PC-3 (cell line): ENCODE results near the gene B4GALNT4.

Experiments used
- EZH2 ChIP-seq: fragments of 300-600 bp; sonication (generic); IDR thresholded peaks from one replicate; pipeline ENCODE4 v1.6.1; 2017; ENCODE audit warnings: antibody characterized with exemption, mild to moderate bottlenecking, low read length; ENCODE audit not compliant: unreplicated experiment
- TF ChIP-seq, protein P1 (sequence below): fragments of 300-600 bp; sonication (generic); conservative IDR thresholded peaks from 2 replicates; pipeline ENCODE4 v1.5.1; 2017; ENCODE audit warnings: antibody characterized with exemption, low read depth, mild to moderate bottlenecking, low read length

DNA sequence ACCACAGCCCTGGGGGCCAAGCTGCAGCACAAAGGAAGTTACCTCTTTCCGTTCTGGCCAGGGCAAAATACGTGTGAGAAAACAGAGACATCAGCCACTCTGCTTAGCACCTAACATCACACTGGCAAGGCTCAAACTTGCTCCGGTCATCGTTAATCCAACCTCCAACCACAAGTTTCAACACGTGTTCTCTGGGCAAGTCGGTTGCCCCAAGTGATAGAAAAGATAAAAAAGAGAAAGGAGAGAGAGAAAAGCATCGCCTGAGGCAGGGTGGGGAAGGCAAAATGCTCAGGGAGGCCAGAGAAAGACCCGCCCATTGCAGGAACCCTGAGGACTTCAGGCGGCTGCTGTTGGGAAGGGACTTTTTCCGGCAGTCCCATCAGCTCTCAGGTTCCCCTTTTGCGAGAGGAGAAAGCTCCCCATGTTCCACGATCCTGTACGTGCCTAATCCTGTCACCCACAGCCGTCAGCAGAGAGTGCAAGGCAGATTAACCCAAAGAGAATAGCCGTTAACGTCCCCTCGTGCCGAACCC lies 18.5 kb upstream of the B4GALNT4 start:
- TF ChIP-seq, protein P1, sequence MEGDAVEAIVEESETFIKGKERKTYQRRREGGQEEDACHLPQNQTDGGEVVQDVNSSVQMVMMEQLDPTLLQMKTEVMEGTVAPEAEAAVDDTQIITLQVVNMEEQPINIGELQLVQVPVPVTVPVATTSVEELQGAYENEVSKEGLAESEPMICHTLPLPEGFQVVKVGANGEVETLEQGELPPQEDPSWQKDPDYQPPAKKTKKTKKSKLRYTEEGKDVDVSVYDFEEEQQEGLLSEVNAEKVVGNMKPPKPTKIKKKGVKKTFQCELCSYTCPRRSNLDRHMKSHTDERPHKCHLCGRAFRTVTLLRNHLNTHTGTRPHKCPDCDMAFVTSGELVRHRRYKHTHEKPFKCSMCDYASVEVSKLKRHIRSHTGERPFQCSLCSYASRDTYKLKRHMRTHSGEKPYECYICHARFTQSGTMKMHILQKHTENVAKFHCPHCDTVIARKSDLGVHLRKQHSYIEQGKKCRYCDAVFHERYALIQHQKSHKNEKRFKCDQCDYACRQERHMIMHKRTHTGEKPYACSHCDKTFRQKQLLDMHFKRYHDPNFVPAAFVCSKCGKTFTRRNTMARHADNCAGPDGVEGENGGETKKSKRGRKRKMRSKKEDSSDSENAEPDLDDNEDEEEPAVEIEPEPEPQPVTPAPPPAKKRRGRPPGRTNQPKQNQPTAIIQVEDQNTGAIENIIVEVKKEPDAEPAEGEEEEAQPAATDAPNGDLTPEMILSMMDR: no peak
- TF ChIP-seq EZH2: no peak
